ENCODE data around the gene SLC25A6. TPM values are rescaled to one million over a fixed set of nuclear protein-coding genes. Genes with fewer than 3 reads are reported as not detected.

SLC25A6 gene
- total and polyA plus RNA-seq, 8 donors = 188 to 398 (median 229) TPM

DNA sequence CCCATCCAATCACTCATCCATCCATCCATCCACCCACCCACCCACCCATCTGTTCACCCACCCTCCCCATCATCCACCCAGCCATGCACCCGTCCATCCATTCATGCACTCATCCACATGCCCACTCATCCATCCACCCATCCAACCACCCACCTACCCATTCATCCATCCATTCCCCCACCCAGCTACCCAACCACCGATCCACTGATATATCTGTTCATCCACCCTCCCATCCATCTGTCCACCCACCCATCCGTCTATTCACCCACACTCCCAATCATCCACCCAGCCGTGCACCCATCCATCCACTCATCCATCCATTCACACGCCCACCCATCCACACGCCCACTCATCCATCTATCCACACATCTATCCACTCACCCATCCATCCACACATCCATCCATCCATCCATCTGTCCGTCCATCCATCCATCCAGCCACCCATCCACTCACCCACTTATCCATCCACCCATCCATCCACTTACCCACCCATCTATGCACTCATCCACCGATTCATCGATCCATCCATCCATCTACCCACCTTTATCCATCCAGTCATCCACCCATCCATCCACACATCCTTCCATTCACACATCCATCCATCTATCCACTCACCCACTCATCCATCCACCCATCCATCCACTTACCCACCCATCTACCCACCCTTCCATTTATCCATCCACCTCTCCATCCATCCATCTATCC lies 32.4 kb upstream of the SLC25A6 start:
- Histone ChIP-seq H3K27me3 (no peaks in the 10 kb centered on the region), H3K4me3 (no peak overlapping the region), H3K9me3 (no peaks in the 10 kb centered on the region), H3K4me1 (no peaks in the 10 kb centered on the region), H3K36me3 (no peaks in the 10 kb centered on the region), H3K27ac (no peak overlapping the region)
- DNase-seq = peak in 2 of 6 donors; percentile 7 to 16
- no peak for FAIRE-seq
- 74 to 84% methylated on average over 9 of the region's 9 CpGs for WGBS, 2 donors
- TF ChIP-seq, protein P1, sequence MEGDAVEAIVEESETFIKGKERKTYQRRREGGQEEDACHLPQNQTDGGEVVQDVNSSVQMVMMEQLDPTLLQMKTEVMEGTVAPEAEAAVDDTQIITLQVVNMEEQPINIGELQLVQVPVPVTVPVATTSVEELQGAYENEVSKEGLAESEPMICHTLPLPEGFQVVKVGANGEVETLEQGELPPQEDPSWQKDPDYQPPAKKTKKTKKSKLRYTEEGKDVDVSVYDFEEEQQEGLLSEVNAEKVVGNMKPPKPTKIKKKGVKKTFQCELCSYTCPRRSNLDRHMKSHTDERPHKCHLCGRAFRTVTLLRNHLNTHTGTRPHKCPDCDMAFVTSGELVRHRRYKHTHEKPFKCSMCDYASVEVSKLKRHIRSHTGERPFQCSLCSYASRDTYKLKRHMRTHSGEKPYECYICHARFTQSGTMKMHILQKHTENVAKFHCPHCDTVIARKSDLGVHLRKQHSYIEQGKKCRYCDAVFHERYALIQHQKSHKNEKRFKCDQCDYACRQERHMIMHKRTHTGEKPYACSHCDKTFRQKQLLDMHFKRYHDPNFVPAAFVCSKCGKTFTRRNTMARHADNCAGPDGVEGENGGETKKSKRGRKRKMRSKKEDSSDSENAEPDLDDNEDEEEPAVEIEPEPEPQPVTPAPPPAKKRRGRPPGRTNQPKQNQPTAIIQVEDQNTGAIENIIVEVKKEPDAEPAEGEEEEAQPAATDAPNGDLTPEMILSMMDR (IDR thresholded peaks at IDR 0.05) = no peak
- ATAC-seq = no peak
- intact Hi-C loops (cut with DNase I) = no loop called here

DNA sequence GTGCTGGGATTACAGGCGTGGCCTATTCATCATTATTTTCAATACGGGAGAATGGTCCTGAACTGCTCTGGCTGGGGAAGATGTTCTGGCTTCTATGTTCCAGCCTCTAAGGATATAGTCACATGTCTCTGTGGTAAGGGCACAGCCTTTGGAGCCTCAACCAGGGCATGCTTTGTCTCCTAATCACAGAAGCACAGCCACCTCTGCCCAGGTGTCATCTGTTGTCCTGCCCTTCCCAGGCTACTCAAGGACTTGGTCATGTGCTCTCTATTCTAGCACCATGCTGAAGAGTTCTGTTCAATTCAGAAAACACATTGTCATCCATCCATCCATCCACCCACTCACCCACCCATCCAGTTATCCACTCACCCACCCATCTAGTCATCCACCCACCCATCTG lies 31.3 kb upstream of the SLC25A6 start:
- FAIRE-seq (no peak), ATAC-seq (no peak), DNase-seq (no peak)
- TF ChIP-seq, protein P1 (IDR thresholded peaks at IDR 0.05) = no peak
- no peak overlapping the region for H3K27ac ChIP-seq
- H3K27me3 ChIP-seq = no peaks in the 10 kb centered on the region
- no peaks in the 10 kb centered on the region for H3K9me3 ChIP-seq
- intact Hi-C loops (cut with DNase I) = no loop called here
- no peaks in the 10 kb centered on the region for H3K4me1 ChIP-seq
- no peaks in the 10 kb centered on the region for H3K36me3 ChIP-seq
- no peak overlapping the region for H3K4me3 ChIP-seq
- WGBS, 2 donors = 50 to 75% methylated on average over 2 of the region's 2 CpGs

DNA sequence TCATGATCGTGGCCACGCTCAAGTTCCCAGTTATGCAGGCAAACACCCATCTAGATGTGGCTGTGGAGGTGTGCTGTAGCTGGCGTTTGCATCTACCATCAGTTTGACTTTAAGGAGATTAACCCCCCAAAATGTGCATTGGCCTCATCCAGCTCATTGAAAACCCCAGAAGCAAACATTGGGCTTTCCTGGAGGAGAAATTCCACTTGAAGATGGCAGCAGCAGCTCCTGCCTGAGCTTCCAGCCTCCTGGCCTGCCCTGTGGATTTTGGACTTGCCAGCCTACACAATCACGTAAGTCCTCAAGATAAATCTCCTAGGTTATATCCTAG lies 30.2 kb upstream of the SLC25A6 start:
- H3K36me3 ChIP-seq = no peaks in the 10 kb centered on the region

DNA sequence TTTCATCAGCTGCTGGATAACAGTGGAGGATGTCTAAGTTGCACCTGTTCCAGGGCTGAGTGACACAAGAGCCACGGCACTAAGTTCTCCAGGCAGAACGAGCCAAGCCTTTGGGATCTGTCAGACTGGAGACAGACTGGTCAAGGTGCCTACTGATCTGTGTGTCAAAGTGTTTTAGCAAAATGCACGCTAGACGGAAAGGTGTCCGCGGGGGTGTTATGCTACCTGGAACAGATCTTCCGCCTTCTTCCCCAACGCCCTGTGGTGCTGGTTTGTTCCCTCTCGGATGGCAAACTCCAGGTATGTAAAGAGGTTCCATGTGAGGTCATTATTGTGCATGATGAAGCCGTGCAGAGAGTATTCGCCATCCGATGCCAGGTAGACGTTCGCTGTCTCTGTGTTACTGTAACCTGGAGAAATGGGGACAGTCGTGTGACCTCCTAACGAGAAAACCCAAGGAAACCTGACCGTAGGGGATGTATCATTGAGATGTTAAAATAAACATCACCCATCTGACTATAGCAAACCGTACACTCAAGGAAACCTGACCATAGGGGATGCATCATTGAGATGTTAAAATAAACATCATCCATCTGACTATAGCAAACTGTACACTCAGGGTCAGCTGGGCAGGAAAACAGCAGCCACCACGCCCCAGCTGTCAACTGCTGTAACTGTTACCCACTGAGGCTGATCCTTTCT lies 29.7 kb upstream of the SLC25A6 start:
- FAIRE-seq = no peak

More for the DNA sequence above, 30.2 kb upstream of the SLC25A6 start:
- Histone ChIP-seq H3K4me1 (no peaks in the 10 kb centered on the region), H3K27me3 (no peaks in the 10 kb centered on the region), H3K4me3 (no peak overlapping the region), H3K9me3 (no peaks in the 10 kb centered on the region), H3K27ac (no peak overlapping the region)
- intact Hi-C loops (cut with DNase I) = no loop called here
- no peak for FAIRE-seq
- TF ChIP-seq, protein P1 (IDR thresholded peaks at IDR 0.05) = no peak
- peak in 1 of 6 donors; percentile 1 for DNase-seq
- no peak for ATAC-seq
- WGBS, 2 donors = 97 to 99% methylated on average over 4 of the region's 4 CpGs

More for the DNA sequence above, 29.7 kb upstream of the SLC25A6 start:
- TF ChIP-seq, protein P1 (IDR thresholded peaks at IDR 0.05) = no peak
- no peak overlapping the region for H3K4me3 ChIP-seq
- no peak for ATAC-seq
- peak in 2 of 6 donors; percentile 13 to 19 for DNase-seq
- no peaks in the 10 kb centered on the region for H3K36me3 ChIP-seq
- H3K4me1 ChIP-seq = no peaks in the 10 kb centered on the region
- no peak overlapping the region for H3K27ac ChIP-seq
- intact Hi-C loops (cut with DNase I) = no loop called here
- 97 to 99% methylated on average over 19 of the region's 19 CpGs for WGBS, 2 donors
- H3K27me3 ChIP-seq = no peaks in the 10 kb centered on the region
- no peaks in the 10 kb centered on the region for H3K9me3 ChIP-seq
